Glutamatergic neuron (in vitro differentiated cells): Measurements from ENCODE around the gene GAMT. TPM values are rescaled to one million over a fixed set of nuclear protein-coding genes. Genes with fewer than 3 reads are reported as not detected.

Experiments used
- DNase-seq: peaks from one replicate; pipeline ENCODE4 v3.0.0; 2022
- H3K27ac Mint-ChIP-seq: one replicate; pipeline ENCODE4 v1.8.0; 2020; ENCODE audit warnings: mild to moderate bottlenecking, mixed read lengths, inconsistent platforms; ENCODE audit not compliant: unreplicated experiment
- H3K27me3 Mint-ChIP-seq: one replicate; pipeline ENCODE4 v1.8.0; 2020; ENCODE audit warnings: mild to moderate bottlenecking, moderate library complexity, mixed read lengths, inconsistent platforms; ENCODE audit not compliant: unreplicated experiment
- H3K36me3 Mint-ChIP-seq: one replicate; pipeline ENCODE4 v1.8.0; 2020; ENCODE audit warnings: mild to moderate bottlenecking, mixed read lengths, inconsistent platforms; ENCODE audit not compliant: unreplicated experiment
- H3K4me1 Mint-ChIP-seq: one replicate; pipeline ENCODE4 v1.8.0; 2020; ENCODE audit warnings: mild to moderate bottlenecking, low read depth, mixed read lengths, inconsistent platforms; ENCODE audit not compliant: unreplicated experiment
- H3K4me3 Mint-ChIP-seq: one replicate; pipeline ENCODE4 v1.8.0; 2020; ENCODE audit warnings: mild to moderate bottlenecking, mixed read lengths, inconsistent platforms; ENCODE audit not compliant: unreplicated experiment
- H3K9me3 Mint-ChIP-seq: one replicate; pipeline ENCODE4 v1.8.0; 2020; ENCODE audit warnings: mild to moderate bottlenecking, moderate library complexity, mixed read lengths, inconsistent platforms; ENCODE audit not compliant: unreplicated experiment
- CTCF ChIP-seq: fragments of 200-600 bp; sonication (generic); IDR thresholded peaks from one replicate; pipeline ENCODE4 v1.5.0; 2021; ENCODE audit not compliant: partially characterized antibody, unreplicated experiment
- total RNA-seq: library from RNA; stranded (reverse); fragmentation: NEBNext Ultra II Directional; extraction: Animal tissue kit (Norgen Biotek cat#: 25700); gene quantifications from one replicate; pipeline ENCODE4 v1.2.1, GENCODE V29; 2021; ENCODE audit not compliant: unreplicated experiment

GAMT gene
- total RNA-seq, 1 donor from 2014 or later, result 17.9 TPM

- Mint-ChIP-seq H3K36me3 (no peaks in the 10 kb centered on the region), H3K27ac (no peak overlapping the region)
Measured at GRCh38 chr19:1373534-1374249, 27.6 kb downstream of the GAMT start.

GRCh38 chr19:1373042-1373533, 28.3 kb downstream of the GAMT start:
- no peak for DNase-seq
- Mint-ChIP-seq H3K4me1 (no peaks in the 10 kb centered on the region), H3K4me3 (no peak overlapping the region), H3K27ac (no peak overlapping the region), H3K36me3 (no peaks in the 10 kb centered on the region), H3K27me3 (peaks cover 6% of the 10 kb centered on the region), H3K9me3 (peaks cover 4% of the 10 kb centered on the region)
- no peak for TF ChIP-seq CTCF

More at GRCh38 chr19:1373534-1374249, 27.6 kb downstream of the GAMT start:
- H3K4me1 Mint-ChIP-seq, result no peaks in the 10 kb centered on the region
- DNase-seq, result no peak
- H3K4me3 Mint-ChIP-seq, result no peak overlapping the region
- no peak for TF ChIP-seq CTCF
- peaks cover 6% of the 10 kb centered on the region for H3K27me3 Mint-ChIP-seq
- peaks cover 4% of the 10 kb centered on the region for H3K9me3 Mint-ChIP-seq

GRCh38 chr19:1370579-1371361, 30.6 kb downstream of the GAMT start:
- no peak overlapping the region for H3K27ac Mint-ChIP-seq
- DNase-seq, result no peak
- H3K4me3 Mint-ChIP-seq, result no peak overlapping the region
- H3K27me3 Mint-ChIP-seq, result no peaks in the 10 kb centered on the region
- no peak for TF ChIP-seq CTCF
- no peaks in the 10 kb centered on the region for H3K36me3 Mint-ChIP-seq
- no peaks in the 10 kb centered on the region for H3K4me1 Mint-ChIP-seq
- no peaks in the 10 kb centered on the region for H3K9me3 Mint-ChIP-seq

- DNase-seq, result no peak
- no peak for TF ChIP-seq CTCF
- Mint-ChIP-seq H3K4me1 (peaks cover 3% of the 10 kb centered on the region), H3K27ac (no peak overlapping the region), H3K9me3 (peaks cover 2% of the 10 kb centered on the region), H3K4me3 (no peak overlapping the region), H3K27me3 (no peaks in the 10 kb centered on the region), H3K36me3 (no peaks in the 10 kb centered on the region)
Measured at GRCh38 chr19:1369214-1369805, 32.0 kb downstream of the GAMT start.
